NCI-H748 (cell line): ENCODE results near the gene PLOD1.
A peak's percentile ranks its signal among the peaks of the same experiment; 100 is the strongest.

Experiments used
- DNase-seq: peaks from one replicate; lab custom pipeline; 2025; ENCODE audit not compliant: unreplicated experiment; lab: John Stamatoyannopoulos, UW

Gene PLOD1

DNA sequence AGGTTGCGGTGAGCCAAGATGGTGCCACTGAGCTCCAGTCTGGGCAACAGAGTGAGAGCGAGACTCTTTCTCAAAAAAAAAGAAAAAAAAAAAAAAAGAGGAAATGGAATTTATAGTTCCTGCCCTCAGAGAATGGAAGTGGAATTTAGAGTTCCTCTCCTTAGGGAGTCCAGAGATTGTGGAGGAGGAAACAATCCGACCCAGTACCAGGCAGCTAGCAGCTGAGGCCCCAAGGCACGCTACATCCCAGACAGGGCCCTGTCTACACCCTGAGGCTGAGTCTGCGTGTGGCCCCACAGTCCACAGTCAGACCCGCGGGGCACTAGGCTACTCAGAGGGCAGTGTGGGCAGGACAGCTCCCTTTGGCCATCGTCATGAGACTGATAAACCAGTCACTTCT is 43.8 kb downstream of the PLOD1 start:
- DNase-seq: no peak

DNA sequence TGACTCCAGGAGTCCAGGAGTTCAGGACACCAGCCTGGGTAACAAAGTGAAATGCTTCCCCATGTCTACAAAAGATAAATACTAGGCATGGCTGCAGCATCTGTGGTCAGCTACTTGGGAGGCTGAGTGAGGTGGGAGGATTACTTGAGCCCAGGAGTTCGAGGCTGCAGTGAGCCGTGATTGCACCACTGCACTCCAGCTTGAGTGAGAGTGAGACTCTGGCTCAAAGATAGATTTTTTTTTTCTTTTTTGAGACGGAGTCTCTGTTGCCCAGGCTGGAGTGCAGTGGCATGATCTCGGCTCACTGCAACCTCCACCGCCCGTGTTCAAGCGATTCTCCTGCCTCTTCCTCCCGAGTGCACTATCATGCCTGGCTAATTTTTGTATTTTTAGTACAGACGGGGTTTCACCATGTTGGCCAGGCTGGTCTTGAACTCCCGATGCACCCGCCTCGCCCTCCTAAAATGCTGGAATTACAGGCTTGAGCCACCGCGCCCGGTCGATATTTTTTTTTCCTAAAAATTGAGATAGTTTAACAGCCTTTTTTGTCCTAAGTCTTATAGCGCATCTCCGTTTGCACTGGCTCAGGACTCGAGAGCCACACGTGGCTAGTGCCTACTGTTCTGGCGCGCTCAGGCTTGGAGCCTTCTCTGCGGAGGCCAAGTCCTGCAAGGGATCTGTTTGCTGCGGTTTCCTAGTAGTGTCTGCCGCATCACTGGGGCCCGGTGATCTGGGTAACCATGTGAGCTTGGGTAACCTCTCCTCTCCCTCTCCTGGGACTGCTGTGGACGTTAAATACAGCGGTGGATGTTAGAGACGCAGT is 44.7 kb downstream of the PLOD1 start:
- DNase-seq: no peak

DNA sequence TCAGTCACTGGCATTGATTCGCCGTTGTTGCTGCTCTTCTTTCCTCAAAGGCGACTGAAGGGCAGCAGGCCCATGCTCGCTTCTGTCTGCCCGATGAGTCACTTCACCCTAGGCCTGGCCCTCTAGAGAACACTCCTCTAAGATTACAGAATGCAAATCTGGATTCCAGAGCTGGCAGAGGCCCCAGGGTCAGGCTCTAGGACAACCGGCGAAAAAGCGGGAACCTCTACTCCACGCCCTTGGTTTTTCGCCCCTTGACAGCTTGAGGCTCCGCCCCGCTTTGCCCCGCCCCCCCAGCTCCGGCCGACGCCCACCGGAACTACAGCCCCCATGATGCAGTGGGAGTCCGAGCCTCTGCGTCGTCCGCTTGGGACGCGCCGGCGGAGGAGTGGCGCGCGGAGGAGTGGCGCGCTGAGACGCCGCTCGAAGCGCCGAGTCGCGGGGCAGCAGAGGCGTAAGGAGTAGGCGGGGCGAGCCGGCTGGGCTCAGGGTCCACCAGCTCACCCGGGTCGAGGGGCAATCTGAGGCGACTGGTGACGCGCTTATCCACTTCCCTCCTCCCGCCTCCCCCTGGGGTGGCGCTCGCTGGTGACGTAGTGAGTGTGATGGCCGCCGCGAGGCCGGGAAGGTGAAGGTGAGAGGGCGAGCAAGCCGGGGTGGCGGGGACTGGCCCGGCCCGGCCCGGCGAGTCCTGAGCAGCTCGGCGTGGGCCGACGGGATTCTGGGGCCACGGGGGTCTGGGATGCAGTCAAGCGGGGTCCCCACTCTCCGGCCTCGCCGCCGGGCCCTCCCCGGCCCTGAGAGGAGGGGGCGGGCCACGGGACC is 45.5 kb downstream of the PLOD1 start, which contains the start of gene MFN2:
MFN2 (plus strand) TSS at position 594 of the 825 bp plus-strand sequence. CDS start 8,725 bp downstream, outside the sequence.
- peak; percentile 95 for DNase-seq

DNA sequence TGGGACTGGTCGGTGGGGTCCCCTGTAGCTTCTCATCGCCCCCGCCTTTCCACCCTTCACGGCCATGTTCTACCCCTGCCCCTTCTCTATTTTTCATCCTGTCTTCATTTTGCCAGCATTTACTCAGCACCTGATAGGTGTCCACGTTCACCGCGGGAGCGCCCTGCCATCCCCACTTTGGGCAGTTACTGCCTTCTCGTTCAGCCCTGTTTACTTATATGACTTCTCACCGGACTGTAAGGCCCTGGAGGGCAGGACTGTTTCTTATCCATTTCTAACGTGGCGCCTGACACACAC is 46.1 kb downstream of the PLOD1 start:
- peak; percentile 33 for DNase-seq

DNA sequence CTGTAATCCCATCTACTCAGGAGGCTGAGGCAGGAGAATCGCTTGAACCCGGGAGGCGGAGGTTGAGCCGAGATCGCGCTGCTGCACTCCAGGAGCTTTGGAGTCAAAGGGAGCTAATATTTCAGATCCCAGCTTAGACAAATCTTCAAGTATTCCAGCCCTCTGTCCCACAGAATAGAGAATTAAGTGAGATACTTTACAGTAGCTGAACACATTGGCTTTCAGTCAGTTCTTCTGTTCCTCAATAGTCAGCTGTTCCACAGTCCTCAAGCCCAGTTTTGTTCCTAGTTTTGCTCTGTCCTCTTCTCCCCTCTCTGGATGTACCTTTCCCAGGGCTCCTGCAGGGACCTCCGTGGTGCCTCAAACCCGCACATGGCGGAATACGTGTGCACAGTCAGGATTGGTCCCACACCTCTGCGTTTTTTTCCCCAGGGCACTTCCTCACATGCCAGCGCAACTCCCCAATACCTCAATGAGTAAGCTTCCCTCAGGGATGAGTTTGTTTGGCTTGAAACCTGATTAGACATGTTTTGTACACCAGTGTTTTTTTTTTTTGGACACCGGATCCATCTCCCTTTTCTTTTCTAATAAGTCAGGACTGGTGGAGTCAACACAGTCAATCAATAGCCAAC is 47.0 kb downstream of the PLOD1 start:
- DNase-seq: no peak

DNA sequence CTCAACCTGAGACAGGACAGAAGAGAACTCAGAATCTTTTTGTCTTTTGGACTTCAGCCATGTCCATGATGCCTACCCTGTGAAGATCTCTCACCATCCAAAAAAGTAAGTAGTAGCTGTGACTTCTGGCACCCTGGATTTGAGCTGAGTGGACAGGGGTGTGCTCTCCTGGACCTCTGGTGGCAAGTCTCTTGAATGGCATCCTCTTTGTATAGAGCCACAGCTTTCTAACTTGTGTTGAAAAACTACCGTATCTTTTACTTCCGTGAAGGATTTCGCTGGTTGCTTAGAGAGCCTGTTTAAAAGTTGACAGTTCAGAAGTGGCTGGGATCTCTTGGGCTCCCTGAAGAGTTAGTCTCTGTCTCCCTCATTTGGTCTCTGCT is 47.5 kb downstream of the PLOD1 start:
- DNase-seq: no peak

DNA sequence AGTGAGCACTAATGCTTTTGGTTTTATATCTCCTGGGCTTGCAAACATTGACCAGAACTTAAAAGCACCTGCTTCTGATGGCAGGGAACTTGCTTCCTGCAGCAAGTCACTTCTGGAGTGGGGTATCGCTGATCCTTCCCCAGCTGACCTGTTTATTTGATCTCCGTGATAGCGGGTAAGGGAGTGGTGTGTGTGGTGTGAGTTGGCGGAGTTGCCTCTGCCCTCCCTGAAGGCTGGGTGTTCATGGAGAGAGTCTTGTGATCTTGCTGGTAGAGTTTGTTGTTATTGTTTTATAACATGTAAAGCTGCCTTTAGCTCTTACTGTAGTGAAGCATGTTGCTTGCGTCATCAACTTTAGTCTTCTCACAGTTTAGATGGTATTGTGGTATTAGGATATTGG is 49.6 kb downstream of the PLOD1 start:
- DNase-seq: no peak

DNA sequence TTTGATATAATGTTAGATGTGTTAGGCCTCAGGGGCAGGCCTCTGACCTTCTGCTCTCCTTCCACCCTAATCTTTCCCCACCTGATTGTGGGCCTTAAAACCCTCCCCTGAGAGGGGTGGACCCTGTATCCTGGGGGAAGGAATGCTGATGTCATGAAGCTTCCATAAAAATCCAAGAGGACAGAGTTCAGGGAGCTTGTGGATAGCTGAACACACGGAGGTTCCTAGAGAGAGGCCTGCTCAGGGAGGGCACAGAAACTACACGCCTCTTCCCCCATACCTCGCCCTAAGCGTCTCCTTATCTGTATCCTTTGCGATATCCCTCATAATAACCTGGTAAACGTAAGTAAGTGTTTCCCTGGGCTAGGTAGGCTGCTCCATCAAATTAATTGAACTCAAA is 50.1 kb downstream of the PLOD1 start:
- no peak for DNase-seq

DNA sequence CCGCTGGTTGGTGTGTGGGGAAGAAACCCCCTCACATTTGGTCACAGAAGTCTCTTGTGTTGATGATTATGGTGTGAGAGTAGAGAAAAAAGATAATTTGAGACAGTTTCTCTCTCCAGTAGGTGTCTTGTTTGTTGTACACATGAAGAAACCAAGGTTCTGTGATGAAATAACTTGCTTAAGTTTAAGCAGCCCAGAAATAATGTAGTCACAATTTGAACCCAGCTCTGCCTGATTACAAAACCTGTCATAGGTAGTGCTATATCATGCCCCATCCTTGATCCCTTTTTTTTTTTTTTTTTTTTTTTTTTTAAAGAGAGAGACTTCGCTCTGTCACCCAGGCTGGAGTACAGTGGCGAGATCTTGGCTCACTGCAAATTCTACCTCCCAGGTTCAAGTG is 50.7 kb downstream of the PLOD1 start:
- no peak for DNase-seq

DNA sequence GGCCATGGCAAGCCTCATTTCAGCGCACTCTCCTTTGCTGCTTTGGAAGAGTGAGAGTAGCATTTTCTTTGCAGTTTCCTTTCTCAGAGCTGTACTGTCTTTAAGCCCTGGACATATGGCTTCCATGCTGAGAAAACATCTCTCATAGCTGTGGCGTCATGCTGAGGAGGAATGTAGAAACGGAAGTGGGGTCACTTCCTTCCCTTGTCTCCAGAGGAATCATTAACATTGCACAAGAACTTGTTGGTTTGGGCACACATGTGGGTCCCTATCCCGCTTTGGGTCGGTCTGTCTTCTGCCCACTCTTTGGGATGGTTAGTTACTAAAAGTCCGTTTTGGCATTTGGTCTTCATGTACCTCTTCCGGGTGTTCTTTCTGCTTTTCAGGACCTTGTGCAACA is 51.3 kb downstream of the PLOD1 start:
- no peak for DNase-seq

DNA sequence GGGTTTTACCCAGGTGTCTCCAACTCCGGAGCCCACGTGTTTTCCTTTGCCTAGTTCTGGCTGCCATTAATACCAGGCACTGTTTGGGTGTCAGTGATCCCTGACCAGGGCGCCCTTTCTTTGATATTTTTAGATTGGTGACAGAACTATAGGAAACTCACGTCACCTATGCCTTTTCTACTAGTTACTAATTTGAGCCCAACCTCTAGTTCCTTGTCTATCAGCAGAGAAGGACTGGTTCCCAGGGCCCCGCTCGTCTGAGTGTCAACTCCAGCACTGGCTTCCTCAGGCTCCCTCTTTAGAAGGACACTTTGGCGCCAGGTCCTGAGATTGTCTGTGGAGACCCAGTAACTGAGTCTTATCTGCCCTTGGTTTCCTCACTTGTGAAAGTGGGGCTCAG is 55.2 kb downstream of the PLOD1 start:
- DNase-seq: no peak

DNA sequence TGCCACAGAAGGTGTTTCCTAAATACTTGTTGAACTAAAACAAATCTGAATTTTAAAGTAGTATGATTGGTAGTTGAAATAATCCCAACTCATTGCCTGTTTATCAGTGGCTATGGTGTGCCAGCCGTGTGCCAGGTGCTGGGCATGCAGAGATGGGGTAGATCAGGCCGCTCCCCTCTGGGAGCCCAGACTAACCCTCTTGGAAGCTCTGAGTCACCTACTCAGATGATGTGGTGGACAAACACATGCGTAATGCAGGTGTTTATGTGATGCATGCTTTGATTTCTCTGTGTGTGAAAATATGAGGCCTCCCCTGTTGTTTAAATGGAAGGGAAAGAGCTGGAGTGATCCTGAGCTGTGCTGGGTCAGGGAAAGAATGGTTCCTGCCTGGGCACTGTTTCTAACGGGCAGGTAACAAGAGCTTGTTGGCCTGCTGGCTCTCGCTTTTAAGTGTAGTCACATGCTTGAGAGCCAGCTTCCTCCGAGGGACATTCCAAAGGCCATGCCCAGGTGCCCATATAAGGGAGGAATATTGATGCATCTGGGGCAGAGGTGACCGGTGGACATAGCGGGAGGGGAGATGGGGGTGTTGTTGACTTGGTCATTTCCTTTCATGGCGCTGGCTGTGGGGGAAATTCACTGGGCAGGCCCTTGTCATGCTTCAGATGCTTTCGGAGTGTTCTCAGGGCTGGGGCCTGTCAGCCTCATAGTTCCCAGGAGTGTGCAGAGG is 56.0 kb downstream of the PLOD1 start:
- no peak for DNase-seq

DNA sequence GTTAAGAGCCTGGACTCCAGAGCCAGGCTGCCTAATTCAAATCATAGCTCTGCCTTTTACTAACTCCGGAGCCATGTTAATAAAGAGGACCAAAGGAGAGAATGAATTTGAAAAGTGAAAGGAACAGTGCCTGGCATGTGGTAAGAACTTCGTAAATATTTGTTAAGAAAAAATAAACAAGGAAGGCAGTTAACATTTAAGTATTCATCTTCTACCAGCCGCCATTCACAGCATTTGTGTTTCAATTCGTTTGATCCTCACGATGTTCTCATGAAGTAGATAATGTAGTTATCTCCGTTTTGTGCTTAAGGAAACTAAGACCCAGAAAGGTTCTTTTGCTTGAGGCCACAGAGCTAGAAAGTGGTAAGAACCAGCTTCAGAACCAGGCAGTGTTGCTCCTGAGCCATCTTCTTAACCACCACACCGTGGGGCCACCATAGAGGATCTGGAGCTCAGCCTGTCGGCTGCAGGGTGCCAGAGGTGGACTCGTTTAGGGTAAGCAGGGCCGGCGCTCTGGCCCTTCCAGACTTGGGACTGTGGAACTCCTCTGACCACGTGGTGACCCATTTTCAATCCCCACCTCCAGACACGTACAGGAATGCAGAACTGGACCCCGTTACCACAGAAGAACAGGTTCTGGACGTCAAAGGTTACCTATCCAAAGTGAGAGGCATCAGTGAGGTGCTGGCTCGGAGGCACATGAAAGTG is 57.6 kb downstream of the PLOD1 start:
- DNase-seq: no peak

DNA sequence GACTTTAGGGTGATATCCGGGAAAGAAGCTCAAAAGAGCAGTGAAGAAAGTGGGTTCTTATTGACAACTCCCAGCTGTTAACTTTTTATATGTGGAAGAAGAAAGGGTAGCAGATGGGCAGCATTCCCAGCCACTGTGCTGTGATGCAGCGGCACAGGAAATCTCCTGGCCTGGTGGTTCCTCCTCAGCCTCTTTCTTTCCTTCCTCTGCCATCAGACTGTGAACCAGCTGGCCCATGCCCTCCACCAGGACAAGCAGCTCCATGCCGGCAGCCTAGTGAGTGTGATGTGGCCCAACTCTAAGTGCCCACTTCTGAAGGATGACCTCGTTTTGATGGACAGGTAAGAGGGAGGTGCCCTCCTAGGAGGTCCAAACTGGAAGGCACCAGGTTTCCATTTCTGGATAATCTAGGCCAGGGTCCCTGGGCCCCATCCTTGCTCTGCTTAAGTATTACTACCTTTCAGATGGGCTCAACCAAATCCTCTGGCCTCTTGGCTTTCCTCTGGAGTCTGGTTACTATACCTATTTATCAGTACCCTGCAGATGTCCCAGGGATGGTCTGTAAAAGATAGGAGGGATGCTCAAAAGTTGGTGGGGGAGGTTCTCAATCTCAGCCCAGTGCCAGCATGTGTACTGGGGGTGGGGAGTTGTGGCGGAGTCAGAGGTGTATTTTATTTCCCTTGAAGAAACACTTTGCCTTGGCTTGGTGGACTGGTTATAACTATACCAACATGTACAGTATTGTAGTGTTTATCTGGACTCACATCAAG is 62.7 kb downstream of the PLOD1 start:
- no peak for DNase-seq

DNA sequence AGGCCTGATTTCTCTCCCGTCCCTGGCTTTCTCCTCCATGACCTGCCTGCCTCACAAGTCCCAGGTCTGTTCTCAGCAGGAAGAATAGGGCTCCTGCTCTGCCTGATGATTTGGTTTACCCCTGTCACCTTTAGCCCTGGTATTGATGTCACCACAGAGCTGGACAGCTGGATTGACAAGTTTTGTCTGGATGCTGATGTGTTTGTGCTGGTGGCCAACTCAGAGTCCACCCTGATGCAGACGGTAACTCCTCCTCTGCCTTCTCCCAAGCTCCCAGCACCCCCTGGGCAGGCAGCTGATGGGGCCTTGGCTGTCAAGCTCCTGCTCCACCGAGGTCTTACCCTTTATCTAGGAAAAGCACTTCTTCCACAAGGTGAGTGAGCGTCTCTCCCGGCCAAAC is 64.1 kb downstream of the PLOD1 start:
- no peak for DNase-seq

DNA sequence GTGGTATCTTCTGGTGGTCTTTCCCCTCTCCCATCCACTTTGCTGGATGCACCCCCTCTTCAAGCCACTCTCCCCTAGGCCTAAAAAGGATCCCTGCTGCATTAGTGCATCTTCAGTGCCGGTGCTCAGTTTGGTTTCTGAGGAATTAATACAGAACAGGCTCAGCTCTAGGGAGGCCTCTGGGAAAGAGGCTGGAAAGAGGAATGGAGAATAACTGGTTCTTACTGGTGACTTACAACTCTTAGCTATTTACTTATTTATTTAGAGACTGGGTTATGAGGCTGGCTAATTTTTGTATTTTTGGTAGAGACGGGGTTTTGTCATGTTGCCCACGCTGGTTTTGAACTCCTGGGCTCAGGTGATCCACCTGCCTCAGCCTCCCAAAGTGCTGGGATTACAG is 64.7 kb downstream of the PLOD1 start:
- DNase-seq: no peak

DNA sequence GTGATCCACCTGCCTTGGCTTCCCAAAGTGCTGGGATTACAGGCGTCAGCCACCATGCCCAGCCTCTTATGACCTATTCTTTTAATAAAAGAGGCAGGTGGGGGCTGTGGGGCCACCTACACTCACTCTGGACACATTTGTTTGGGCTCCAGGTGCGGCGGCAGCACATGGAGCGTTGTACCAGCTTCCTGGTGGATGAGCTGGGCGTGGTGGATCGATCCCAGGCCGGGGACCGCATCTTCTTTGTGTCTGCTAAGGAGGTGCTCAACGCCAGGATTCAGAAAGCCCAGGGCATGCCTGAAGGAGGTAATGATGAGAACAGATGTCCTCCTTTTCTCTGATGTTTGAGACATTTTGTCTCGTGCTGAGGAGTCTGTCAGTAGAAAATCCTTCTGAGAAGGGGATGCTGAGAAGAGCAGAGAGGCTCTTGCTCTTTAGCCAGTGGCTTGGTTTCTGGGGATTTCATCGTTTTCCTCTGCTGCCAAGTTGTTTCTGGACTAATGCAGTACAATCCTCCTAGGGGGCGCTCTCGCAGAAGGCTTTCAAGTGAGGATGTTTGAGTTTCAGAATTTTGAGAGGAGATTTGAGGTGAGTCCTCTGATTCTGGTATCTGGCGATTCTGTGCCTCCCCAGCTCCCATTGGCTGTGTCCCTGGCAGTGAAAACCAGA is 66.9 kb downstream of the PLOD1 start:
- no peak for DNase-seq

DNA sequence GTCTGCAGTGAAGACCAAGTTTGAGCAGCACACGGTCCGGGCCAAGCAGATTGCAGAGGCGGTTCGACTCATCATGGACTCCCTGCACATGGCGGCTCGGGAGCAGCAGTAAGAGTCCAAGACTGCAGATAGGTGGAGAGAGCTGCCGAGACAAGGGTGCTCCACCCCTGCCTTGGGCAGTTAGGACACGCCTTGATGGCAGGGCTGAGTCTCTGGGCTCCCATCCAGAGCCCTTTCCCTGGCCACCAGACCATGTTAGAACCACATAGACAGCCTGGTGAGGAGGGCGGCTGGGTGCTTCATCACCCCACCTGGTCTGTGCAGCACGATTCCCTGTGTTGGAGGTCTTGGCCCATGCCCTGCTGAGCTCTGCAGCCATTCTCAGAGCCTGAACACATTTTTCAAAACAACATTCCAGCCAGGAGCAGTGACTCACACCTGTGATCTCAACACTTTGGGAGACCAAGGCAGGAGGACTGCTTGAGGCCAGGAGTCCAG is 67.5 kb downstream of the PLOD1 start:
- no peak for DNase-seq

DNA sequence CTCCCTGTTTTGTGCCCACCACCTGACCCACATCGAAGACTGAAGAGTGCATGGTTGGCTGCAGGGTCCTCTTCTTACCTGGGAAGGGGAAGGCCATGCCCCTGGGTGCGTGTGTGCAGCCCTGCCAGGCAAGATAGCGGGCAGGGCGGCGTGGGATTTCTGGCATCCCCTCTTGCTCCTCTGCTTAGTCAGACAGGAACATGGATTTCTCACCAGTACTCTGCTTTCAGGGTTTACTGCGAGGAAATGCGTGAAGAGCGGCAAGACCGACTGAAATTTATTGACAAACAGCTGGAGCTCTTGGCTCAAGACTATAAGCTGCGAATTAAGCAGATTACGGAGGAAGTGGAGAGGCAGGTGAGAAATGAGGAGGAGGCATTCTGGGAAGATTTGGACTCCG is 69.2 kb downstream of the PLOD1 start:
- DNase-seq: no peak
